ENCODE results near the gene DST.

DNA sequence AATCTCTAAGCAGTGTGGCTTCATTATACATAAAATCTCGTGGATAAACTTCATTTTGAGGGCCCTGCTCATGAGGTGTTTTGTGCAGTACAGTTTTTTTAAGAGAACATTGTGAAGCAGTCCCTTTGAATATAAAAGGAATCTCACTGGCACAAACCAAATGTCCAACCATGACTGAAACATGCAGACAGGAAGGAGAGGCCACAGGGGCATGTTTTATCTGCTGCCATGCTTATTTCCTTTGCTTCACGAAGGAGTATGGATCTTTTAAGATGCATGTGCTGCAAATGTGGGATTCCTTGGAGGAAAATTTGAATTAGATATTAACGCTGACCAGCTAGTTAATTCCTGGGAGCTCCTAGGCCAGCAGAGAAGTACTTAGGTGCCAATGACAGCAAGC is 192.3 kb downstream of the DST start:
- TF ChIP-seq POLR2AphosphoS5 (IDR thresholded peaks at IDR 0.05; ENCODE audit: low read depth), result no peak
- TF ChIP-seq, protein P1, sequence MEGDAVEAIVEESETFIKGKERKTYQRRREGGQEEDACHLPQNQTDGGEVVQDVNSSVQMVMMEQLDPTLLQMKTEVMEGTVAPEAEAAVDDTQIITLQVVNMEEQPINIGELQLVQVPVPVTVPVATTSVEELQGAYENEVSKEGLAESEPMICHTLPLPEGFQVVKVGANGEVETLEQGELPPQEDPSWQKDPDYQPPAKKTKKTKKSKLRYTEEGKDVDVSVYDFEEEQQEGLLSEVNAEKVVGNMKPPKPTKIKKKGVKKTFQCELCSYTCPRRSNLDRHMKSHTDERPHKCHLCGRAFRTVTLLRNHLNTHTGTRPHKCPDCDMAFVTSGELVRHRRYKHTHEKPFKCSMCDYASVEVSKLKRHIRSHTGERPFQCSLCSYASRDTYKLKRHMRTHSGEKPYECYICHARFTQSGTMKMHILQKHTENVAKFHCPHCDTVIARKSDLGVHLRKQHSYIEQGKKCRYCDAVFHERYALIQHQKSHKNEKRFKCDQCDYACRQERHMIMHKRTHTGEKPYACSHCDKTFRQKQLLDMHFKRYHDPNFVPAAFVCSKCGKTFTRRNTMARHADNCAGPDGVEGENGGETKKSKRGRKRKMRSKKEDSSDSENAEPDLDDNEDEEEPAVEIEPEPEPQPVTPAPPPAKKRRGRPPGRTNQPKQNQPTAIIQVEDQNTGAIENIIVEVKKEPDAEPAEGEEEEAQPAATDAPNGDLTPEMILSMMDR (IDR thresholded peaks at IDR 0.05; ENCODE audit: insufficient read depth, low read length), result no peak
- TF ChIP-seq, protein P2, sequence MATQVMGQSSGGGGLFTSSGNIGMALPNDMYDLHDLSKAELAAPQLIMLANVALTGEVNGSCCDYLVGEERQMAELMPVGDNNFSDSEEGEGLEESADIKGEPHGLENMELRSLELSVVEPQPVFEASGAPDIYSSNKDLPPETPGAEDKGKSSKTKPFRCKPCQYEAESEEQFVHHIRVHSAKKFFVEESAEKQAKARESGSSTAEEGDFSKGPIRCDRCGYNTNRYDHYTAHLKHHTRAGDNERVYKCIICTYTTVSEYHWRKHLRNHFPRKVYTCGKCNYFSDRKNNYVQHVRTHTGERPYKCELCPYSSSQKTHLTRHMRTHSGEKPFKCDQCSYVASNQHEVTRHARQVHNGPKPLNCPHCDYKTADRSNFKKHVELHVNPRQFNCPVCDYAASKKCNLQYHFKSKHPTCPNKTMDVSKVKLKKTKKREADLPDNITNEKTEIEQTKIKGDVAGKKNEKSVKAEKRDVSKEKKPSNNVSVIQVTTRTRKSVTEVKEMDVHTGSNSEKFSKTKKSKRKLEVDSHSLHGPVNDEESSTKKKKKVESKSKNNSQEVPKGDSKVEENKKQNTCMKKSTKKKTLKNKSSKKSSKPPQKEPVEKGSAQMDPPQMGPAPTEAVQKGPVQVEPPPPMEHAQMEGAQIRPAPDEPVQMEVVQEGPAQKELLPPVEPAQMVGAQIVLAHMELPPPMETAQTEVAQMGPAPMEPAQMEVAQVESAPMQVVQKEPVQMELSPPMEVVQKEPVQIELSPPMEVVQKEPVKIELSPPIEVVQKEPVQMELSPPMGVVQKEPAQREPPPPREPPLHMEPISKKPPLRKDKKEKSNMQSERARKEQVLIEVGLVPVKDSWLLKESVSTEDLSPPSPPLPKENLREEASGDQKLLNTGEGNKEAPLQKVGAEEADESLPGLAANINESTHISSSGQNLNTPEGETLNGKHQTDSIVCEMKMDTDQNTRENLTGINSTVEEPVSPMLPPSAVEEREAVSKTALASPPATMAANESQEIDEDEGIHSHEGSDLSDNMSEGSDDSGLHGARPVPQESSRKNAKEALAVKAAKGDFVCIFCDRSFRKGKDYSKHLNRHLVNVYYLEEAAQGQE (IDR thresholded peaks at IDR 0.05; ENCODE audit: insufficient replicate concordance, low read depth), result no peak
- TF ChIP-seq GABPA (IDR thresholded peaks at IDR 0.05; ENCODE audit: low read depth), result no peak
- TF ChIP-seq SPI1 (IDR thresholded peaks at IDR 0.05; ENCODE audit: borderline replicate concordance, low read depth), result no peak
